Transverse colon (tissue), 4 donors: ENCODE measurements around the gene C10orf143. TPM values are rescaled to one million over a fixed set of nuclear protein-coding genes. Genes with fewer than 3 reads are reported as not detected.

Experiments
- DNase-seq: peaks from one replicate; pipeline ENCODE4 v3.0.0-alpha.2; 2019
- H3K27ac ChIP-seq, 4 donors: fragments of 200-600 bp; sonication (generic); 2 replicates each; pipeline ENCODE4 v1.5.1; 2016 to 2018; ENCODE audit warnings: inconsistent platforms in 4 of 4
- H3K27me3 ChIP-seq: fragments of 200-600 bp; sonication (generic); 2 replicates; pipeline ENCODE4 v1.5.1; 2017; ENCODE audit warnings: inconsistent platforms
- H3K36me3 ChIP-seq, 4 donors: fragments of 200-600 bp; sonication (generic); 2 replicates each; pipeline ENCODE4 v1.5.1; 2017 to 2019; ENCODE audit warnings: inconsistent platforms in 4 of 4
- H3K4me1 ChIP-seq, 4 donors: fragments of 200-600 bp; sonication (generic); 2 replicates each; pipeline ENCODE4 v1.5.1; 2017 to 2020; ENCODE audit warnings: inconsistent platforms in 4 of 4
- H3K4me3 ChIP-seq, 4 donors: fragments of 200-600 bp; sonication (generic); 1 replicate in 1 of 4; 2 replicates in 3 of 4; pipeline versions ENCODE4 v1.5.1 to v1.6.1; 2017 to 2019; ENCODE audit warnings: inconsistent platforms in 4 of 4
- H3K9me3 ChIP-seq, 2 donors: fragments of 200-600 bp; sonication (generic); 2 replicates each; pipeline ENCODE4 v1.5.1; 2017 to 2019; ENCODE audit warnings: inconsistent platforms in 2 of 2
- EP300 ChIP-seq: sonication (generic); formaldehyde crosslinking; IDR thresholded peaks from one replicate; pipeline ENCODE4 v1.6.1; 2017; ENCODE audit warnings: antibody characterized with exemption, low read depth
- POLR2A ChIP-seq: fragments of 450-650 bp; IDR thresholded peaks from one replicate; pipeline ENCODE4 v1.6.1; 2016; ENCODE audit warnings: antibody characterized with exemption, mild to moderate bottlenecking, moderate library complexity
- POLR2AphosphoS5 ChIP-seq, 3 donors: sonication (generic); formaldehyde crosslinking; IDR thresholded peaks; one replicate each; pipeline ENCODE4 v1.6.1; 2016; ENCODE audit warnings: antibody characterized with exemption in 3 of 3
- WGBS, 2 donors: methylation state at CpG; one replicate each; pipeline ENCODE4 v1.1.5; 2018; ENCODE audit warnings: low coverage in 1 of 2; 5-methylcytosine and 5-hydroxymethylcytosine counted together
- in situ Hi-C, 4 donors: fragments of 200-750 bp; cut with MboI; loops; one replicate each; pipeline versions ENCODE4 v1.15.0 to v1.15.1; 2017; ENCODE audit warnings: low sequenced_read_pairs in 3 of 4, low pct_ligation_motif_present in 1 of 4, low pct_unique_long_range_greater_than_20kb in 1 of 4
- intact Hi-C: fragments of 100-400 bp; cut with DNase I; formaldehyde crosslinking; loops from one replicate; pipeline ENCODE4 v1.15.1; 2023; ENCODE audit warnings: low total_unique reads
- total RNA-seq, 4 donors: library from RNA; depleted of rRNA; stranded (reverse); fragments of >200 nt; gene quantifications; one replicate each; pipeline ENCODE4 v1.1.0, GENCODE V29; 2016
- TF ChIP-seq, protein P1 (sequence below), 5 experiments: fragments of 200-600 bp in 3 of 5; fragments of 450-650 bp in 2 of 5; sonication (generic) in 3 of 5; IDR thresholded peaks; 1 replicate in 2 of 5; 2 replicates in 3 of 5; pipeline ENCODE4 v1.5.1; 2016 to 2017; ENCODE audit warnings: antibody characterized with exemption in 5 of 5, inconsistent platforms in 3 of 5, mild to moderate bottlenecking in 2 of 5, moderate library complexity in 1 of 5

C10orf143 gene
- total RNA-seq, 4 donors from 2014 or later, result 3.8 to 4.0 TPM; not detected in 2

DNA sequence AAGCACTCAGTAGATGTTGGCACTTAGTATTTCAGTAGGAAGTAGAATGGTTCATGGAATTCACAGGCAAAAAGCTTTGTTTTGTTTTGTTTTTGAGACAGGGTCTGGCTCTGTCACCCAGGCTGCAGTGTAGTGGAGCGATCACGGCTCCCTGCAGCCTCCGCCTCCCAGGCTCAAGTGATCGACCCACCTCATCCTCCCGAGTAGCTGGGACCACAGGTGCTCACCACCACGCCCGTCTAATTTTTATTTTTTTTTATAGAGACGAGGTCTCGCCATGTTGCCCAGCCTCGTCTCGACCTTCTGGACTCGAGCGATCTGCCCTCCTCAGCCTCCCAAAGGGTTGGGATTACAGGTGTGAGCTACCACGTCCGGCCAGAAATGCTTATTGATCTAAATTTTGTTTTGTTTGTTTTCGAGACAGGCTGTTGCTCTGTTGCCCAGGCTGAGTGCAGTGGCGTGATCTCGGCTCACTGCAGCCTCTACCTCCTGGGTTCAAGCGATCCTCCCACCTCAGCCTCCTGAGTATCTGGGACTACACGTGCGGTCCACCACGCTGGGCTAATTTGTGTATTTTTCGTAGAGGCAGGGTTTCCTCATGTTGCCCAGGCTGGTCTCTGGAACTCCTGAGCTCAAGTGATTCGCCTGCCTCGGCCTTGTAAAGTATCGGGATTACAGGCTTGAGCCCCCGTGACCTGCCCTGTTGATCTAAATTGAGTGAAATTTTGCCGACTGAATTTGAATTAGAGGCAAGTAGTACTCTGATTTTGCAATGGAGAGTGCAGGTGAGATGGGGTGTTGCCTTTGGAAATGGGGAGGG, 27.2 kb upstream of the C10orf143 start:
- Histone ChIP-seq H3K9me3 (no peaks in the 10 kb centered on the region), H3K4me1 (peaks cover 22 to 57% (median 24%) of the 10 kb centered on the region in 4 donors), H3K4me3 (peak overlapping the region in 3 of 4 donors; percentile 65 to 100 (median 72)), H3K36me3 (no peaks in the 10 kb centered on the region), H3K27ac (peak overlapping the region in 1 of 4 donors; percentile 82), H3K27me3 (no peaks in the 10 kb centered on the region)
- DNase-seq, result no peak
- WGBS, 2 donors, result 78 to 88% methylated on average over 1 to 28 of the region's 28 CpGs
- no peak for TF ChIP-seq EP300
- TF ChIP-seq, protein P1, sequence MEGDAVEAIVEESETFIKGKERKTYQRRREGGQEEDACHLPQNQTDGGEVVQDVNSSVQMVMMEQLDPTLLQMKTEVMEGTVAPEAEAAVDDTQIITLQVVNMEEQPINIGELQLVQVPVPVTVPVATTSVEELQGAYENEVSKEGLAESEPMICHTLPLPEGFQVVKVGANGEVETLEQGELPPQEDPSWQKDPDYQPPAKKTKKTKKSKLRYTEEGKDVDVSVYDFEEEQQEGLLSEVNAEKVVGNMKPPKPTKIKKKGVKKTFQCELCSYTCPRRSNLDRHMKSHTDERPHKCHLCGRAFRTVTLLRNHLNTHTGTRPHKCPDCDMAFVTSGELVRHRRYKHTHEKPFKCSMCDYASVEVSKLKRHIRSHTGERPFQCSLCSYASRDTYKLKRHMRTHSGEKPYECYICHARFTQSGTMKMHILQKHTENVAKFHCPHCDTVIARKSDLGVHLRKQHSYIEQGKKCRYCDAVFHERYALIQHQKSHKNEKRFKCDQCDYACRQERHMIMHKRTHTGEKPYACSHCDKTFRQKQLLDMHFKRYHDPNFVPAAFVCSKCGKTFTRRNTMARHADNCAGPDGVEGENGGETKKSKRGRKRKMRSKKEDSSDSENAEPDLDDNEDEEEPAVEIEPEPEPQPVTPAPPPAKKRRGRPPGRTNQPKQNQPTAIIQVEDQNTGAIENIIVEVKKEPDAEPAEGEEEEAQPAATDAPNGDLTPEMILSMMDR (IDR thresholded peaks at IDR 0.05), result no peak
- no peak for TF ChIP-seq POLR2AphosphoS5 (IDR thresholded peaks at IDR 0.05)
- TF ChIP-seq POLR2A, result no peak
- intact Hi-C loops, result loop anchor here (2.0 kb wide), 1 partner anchor 27 kb away; the partner anchor contains the start of gene C10orf143
- in situ Hi-C loops, result no loop called here

DNA sequence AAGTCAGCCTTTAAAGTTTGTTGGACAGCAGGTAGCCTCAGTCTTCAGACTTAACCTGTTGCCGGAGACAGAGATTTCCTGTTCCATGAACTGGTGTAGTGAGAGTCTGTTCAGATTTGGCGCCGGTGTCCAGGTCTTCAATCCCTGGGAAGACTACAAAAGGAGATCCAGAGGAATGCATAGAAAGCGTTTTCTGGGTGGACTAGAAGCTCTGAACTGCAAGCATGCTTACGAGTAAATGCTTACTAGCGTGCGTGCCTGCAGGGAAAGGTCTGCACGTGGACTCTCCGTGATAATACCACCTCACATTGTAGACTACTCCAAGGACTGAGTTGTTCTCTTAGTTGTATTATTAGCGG, 26.4 kb upstream of the C10orf143 start:
- peaks cover 22 to 50% (median 24%) of the 10 kb centered on the region in 4 donors for H3K4me1 ChIP-seq
- no peaks in the 10 kb centered on the region for H3K27me3 ChIP-seq
- no peak for DNase-seq
- no peaks in the 10 kb centered on the region for H3K36me3 ChIP-seq
- intact Hi-C loops, result loop anchor here (2.0 kb wide), 1 partner anchor 26 kb away; the partner anchor contains the start of gene C10orf143
- peak overlapping the region; percentile 82 to 90 (median 87) for H3K27ac ChIP-seq
- TF ChIP-seq POLR2A (no peak), EP300 (no peak), POLR2AphosphoS5 (IDR thresholded peaks at IDR 0.05) (no peak)
- TF ChIP-seq, protein P1 (IDR thresholded peaks at IDR 0.05), result no peak
- 1% methylated on average over 10 of the region's 10 CpGs; no CpG with 5 or more reads in 1 of the 2 donors for WGBS, 2 donors
- peak overlapping the region; percentile 65 to 100 (median 86) for H3K4me3 ChIP-seq
- in situ Hi-C loops, result no loop called here
- H3K9me3 ChIP-seq, result no peaks in the 10 kb centered on the region

DNA sequence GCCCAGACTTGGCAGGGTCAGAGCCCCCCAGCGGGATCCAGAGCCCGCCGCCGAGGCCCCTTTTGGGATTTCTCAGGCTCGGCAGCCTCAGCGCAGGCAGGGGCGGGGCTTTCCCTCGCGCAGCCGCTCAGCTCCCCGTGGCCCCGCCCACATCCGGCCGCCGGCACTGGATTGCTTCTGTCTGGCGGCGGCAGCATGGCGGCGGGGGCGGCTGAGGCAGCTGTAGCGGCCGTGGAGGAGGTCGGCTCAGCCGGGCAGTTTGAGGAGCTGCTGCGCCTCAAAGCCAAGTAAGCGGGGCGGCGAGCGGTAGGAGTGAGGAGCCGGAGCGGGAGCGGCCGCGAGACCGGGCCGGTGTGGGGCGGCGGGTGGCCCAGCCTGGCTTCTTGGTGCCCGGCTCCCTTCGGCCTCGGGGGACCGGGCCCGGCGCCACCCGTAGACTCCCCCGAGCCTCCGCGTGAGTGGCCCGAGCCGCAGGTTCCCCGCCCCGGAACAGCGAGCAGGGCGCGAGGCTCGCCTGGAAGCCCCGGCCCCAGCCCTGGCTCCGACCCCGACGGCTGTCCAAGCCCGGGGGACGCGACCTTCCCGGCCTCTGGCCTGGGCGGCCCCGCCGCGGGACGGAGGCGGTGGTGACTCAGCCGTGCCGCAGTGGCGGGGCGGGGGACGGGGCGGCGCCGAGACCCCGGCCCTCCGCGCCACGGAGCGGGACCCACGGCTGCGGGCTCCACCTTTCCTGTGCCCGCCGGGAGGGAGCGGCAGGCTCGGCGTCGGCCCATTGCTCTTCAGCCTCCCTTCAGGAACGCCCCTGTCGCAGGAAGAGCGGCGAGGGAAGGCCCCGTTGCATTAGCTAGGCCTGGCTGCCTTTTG, 25.8 kb upstream of the C10orf143 start, which contains the start of gene GLRX3:
GLRX3 (plus strand) TSS at position 166 of the 864 bp plus-strand sequence; CDS start at position 196, 30 bp downstream.
- intact Hi-C loops (loop anchor here (2.0 kb wide), 1 partner anchor 26 kb away; the partner anchor contains the start of gene C10orf143), in situ Hi-C loops (no loop called here)
- WGBS, 2 donors, result 0% methylated on average over 36 of the region's 96 CpGs; no CpG with 5 or more reads in 1 of the 2 donors
- Histone ChIP-seq H3K4me1 (peaks cover 17 to 45% (median 22%) of the 10 kb centered on the region in 4 donors), H3K27ac (peak within 1 kb of the TSS; percentile 82 to 90 (median 87)), H3K9me3 (no peaks in the 10 kb centered on the region), H3K36me3 (no peaks in the 10 kb centered on the region), H3K4me3 (peak within 1 kb of the TSS; percentile 65 to 100 (median 86)), H3K27me3 (no peaks in the 10 kb centered on the region)
- DNase-seq, result peak; percentile 92
- no peak for TF ChIP-seq EP300
- TF ChIP-seq, protein P1 (IDR thresholded peaks at IDR 0.05), result no peak
- TF ChIP-seq POLR2A, result peak; percentile 73
- peak; percentile 73 to 86 (median 78) for TF ChIP-seq POLR2AphosphoS5 (IDR thresholded peaks at IDR 0.05)
